Renal cortical epithelial cell (primary cell): ENCODE results near the gene MRPL55. TPM values are rescaled to one million over a fixed set of nuclear protein-coding genes. Genes with fewer than 3 reads are reported as not detected.

Experiments used
- DNase-seq: peaks from one replicate; pipeline ENCODE4 v3.0.0-alpha.2; 2011; ENCODE audit warnings: low read depth
- total RNA-seq: library from RNA; depleted of rRNA; stranded (reverse); fragments of >200 nt; gene quantifications from 2 replicates; pipeline ENCODE4 v1.2.3, GENCODE V29; 2014

MRPL55 gene
- total RNA-seq, 1 donor from 2014 or later, result 36.3 TPM

GRCh38 chr1:228147768-228148167 is 38.7 kb upstream of the MRPL55 start:
- no peak for DNase-seq

- DNase-seq, result no peak
Measured at GRCh38 chr1:228147151-228147693, 38.1 kb upstream of the MRPL55 start.

GRCh38 chr1:228146417-228147150 is 37.5 kb upstream of the MRPL55 start:
- DNase-seq, result no peak

GRCh38 chr1:228145463-228146416 is 36.6 kb upstream of the MRPL55 start:
- DNase-seq, result no peak

- DNase-seq, result no peak
Measured at GRCh38 chr1:228144993-228145343, 35.9 kb upstream of the MRPL55 start.

GRCh38 chr1:228144193-228144992 is 35.3 kb upstream of the MRPL55 start:
- DNase-seq, result no peak

GRCh38 chr1:228143480-228144192 is 34.5 kb upstream of the MRPL55 start:
- no peak for DNase-seq

GRCh38 chr1:228142701-228143136 is 33.6 kb upstream of the MRPL55 start:
- DNase-seq, result no peak

- DNase-seq, result no peak
Measured at GRCh38 chr1:228142155-228142691, 33.1 kb upstream of the MRPL55 start.

- DNase-seq, result peak; percentile 47
Measured at GRCh38 chr1:228141226-228142044, 32.3 kb upstream of the MRPL55 start.

GRCh38 chr1:228140724-228141225 is 31.7 kb upstream of the MRPL55 start:
- no peak for DNase-seq

- peak; percentile 96 for DNase-seq
Measured at GRCh38 chr1:228139931-228140723, 31.0 kb upstream of the MRPL55 start, which contains the start of gene GUK1. GUK1 (plus strand) TSS chr1:228140279; CDS start chr1:228140303, 24 bp downstream.

- no peak for DNase-seq
Measured at GRCh38 chr1:228139406-228139930, 30.4 kb upstream of the MRPL55 start.

GRCh38 chr1:228136901-228137300 is 27.8 kb upstream of the MRPL55 start:
- peak; percentile 11 for DNase-seq

GRCh38 chr1:228134591-228134990 is 25.5 kb upstream of the MRPL55 start:
- no peak for DNase-seq

GRCh38 chr1:228131766-228132165 is 22.7 kb upstream of the MRPL55 start:
- no peak for DNase-seq

- no peak for DNase-seq
Measured at GRCh38 chr1:228125185-228125584, 16.1 kb upstream of the MRPL55 start.

GRCh38 chr1:228123505-228123904 is 14.4 kb upstream of the MRPL55 start:
- no peak for DNase-seq
